ENCODE measurements around the gene FBXL12.
A peak's percentile ranks its signal among the peaks of the same experiment; 100 is the strongest.
"Not testable (repeated sequence)": the region's sequence is repeated elsewhere in the genome, so short reads cannot be mapped to it uniquely, and the experiment has no call there.

The FBXL12 gene

DNA sequence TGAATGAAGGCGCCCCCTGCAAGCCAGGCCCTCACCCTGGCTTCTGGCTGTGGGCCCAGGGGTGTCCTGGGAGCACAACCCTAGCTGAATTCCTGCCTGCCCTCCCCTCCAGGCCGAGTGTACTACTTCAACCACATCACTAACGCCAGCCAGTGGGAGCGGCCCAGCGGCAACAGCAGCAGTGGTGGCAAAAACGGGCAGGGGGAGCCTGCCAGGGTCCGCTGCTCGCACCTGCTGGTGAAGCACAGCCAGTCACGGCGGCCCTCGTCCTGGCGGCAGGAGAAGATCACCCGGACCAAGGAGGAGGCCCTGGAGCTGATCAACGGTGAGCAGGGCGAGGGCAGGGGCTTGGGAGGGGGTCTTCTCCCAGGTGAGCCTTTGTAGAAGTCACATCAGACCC is 19.4 kb upstream of the FBXL12 start:
- no peak for DNase-seq (ENCODE audit: low read depth)

DNA sequence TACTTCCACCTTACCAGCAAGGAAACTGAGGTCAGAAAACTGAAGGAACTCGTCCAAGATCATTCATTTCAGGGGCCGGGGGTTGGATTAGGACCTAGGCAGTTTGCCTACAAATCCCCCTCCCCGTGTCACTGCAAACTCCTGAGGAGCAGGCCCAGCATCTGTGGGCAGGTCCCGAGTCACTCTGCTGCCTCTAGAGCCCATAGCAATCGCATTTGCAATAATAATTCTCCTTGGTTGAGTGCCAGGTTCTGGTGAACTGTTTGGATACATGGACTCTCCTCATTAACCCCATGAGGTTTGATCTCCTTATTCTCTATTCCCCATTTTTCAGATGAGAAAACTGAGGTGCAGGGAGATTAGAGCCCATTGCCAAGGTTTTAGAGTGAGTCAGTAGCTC is 17.1 kb upstream of the FBXL12 start:
- no peak for DNase-seq (ENCODE audit: low read depth)

DNA sequence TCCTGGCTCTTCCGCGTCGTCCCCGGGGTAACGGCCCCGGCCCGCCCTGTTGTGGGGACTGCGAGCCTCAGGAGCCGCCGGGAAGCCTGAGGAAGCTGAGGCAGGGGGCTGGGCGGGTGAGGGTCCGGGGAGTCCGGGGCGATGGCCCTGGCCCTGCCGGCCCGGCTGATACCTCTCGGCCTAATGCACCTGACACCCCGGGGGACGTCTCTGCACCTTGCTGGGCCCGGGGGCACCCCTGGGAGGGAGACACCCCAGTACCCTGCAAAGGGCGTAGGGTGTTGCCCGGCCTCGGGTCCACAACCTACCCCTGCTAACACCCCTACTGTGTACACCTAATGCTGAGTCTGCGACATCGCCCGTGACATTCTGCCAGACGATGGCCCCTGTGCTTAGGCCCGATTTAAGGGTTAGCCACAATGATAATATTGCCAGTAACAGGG is 16.6 kb upstream of the FBXL12 start:
- no peak for DNase-seq (ENCODE audit: low read depth)

DNA sequence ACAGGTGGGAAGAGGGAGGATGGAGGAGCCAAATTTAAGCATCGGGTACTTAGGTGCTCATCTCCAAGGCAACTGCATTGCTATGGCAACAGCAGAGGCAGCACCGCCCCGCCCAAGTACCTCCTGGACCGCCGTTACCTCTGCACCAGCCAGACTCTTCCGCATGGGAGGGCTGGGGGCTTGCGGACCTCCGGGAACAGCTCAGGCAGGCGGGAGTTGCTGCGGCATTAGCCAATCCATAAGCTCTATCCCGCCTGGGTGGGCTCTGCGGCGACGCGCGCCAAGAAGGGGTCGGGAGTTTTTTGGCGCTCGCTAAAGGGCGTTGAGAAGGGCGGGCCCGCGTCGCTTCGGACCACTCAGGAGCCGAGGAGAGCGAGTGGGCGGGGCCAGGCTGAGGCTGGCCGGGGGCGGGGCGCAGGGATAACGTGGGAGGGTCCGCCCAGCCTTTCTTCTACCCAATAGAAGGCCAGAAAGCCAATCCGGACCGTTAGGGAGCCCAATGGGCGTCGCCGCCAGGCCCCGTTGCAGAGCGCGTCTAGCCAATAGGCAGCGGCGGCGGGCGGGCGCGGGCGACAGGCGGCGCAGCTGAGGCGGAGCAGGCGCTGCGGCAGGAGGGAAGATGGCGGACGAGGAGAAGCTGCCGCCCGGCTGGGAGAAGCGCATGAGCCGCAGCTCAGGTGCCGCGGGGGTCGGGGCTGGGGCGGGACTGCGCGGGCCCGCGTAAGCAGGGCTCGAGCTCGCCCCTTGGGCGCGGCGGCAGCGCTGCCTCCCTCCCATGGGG is 16.0 kb upstream of the FBXL12 start, which contains the start of gene PIN1:
Gene PIN1, plus strand, starts transcription at position 593 of the 781 bp plus-strand sequence. Its CDS starts 27 bp downstream, at position 620.
- peak; percentile 99 for DNase-seq (ENCODE audit: low read depth)

DNA sequence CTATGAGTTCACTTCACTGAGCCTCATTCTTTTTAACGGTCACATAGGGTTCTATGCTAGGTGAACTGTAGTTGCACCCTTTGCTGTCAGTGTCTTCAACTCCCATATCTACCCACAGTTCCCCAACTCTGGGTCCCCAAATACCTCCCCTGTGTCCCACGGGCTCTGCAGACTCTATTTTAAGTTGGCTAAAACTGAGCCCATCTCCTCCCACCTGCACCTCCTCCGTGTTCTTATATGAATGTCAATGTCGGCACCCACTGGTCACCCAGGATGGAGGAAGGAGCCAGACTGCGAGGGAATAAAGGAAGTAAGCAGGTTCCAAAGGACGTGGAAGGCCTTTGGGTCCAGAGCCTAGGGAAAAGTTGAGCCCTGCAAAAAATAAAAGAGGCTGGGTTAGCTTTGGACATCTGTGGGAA is 15.4 kb upstream of the FBXL12 start:
- DNase-seq (ENCODE audit: low read depth) = no peak

DNA sequence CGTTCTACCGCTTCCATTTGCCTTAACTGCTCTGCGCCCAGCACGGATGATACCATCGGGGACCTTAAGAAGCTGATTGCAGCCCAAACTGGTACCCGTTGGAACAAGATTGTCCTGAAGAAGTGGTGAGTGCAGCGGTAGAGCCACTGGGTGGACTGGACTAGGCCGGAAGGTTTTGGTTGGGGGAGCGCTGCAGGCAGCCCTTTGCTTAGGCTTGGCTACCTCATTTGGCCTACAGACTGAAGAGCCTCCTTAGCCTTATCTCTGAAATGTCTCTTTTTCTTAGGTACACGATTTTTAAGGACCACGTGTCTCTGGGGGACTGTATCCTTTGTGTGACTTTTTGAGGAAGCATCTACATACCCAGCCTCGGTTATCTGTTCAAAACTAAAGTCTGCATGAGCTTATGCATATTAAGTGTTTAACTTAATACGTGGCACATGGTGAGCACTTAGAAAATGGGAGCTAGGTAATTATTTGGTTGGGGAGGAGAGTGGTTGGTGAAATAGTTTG is 9.7 kb upstream of the FBXL12 start:
- DNase-seq (ENCODE audit: low read depth) = no peak

DNA sequence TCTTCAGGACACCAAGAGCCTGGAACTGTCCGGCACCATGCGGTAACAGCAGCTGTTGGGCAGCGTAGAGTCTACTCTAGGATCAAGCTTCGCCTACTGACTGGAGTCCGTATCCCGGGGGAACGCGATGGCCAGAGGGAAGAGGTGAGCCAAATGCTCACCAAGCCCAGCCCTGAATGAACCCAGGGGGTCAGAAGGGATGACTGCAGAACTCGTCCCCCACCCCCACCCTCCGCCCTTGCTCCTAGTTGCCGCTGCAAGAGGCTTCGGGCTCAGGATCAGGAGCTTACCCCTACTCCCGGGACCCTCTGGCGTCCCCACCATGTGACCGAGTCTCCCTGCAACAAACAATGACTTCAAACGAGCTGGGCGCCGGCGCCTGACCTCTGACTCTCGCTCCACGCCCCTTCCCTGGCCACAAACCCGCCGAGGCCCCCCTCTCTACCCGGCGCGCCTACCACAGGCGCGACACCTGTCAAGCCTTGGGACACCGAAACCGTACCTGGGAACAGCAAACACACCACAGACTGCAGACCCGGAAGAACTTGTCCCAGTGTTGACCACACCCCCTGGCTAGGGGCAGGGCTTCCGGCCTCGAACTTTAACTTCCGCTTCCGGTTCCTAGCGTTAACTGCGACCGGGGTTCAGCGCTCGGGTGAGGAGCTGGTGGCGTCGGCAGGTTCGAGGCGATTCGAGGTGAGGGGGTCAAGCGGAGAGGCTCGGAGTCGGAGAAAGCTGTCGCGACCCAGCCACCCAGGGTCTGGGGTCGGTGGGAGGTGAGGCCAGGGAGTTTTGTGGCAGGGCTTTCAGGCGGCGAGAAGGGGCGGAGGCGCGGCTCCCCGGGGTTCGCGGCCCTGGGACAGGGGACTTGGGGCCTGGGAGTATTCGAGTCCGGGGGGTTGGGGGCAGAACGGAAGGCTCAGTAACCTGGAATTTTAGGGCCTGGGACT is 8.7 kb upstream of the FBXL12 start, which contains the start of gene UBL5:
Gene UBL5, plus strand, starts transcription at position 630 of the 950 bp plus-strand sequence. CDS start 420 bp downstream, outside the sequence.
- DNase-seq (ENCODE audit: low read depth) = peak; percentile 80

DNA sequence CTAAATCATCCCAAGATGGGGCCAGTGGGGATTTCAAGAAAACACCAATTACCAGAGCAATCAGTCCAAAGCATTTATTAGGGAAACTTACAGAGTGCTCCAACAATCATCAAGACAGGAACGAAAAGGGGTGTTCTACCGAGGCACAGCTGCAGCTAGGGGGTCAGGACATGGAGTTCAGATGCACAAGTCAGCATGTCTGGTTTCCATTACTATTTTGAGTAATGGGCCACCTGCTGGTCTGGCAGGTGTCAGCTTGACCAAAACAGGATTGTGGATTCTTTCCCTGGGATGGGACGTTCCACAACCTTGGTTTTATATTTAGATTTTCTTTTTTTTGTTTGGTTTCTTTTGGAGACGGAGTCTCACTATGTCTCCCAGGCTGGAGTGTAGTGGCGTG is 4.9 kb upstream of the FBXL12 start:
- DNase-seq (ENCODE audit: low read depth) = no peak

DNA sequence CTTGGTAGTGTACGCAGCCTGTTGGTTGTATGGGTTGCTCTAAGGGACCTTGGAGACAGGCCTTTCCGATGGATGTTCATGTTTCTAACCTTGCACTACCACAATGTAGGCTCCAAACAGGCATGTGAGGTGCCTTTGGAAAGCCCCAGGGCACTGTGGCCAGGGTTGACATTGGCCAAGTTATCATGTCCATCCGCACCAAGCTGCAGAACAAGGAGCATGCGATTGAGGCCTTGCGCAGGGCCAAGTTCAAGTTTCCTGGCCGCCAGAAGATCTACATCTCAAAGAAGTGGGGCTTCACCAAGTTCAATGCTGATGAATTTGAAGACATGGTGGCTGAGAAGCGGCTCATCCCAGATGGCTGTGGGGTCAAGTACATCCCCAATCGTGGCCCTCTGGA is 1.2 kb upstream of the FBXL12 start:
- not testable (repeated sequence) for DNase-seq (ENCODE audit: low read depth)

DNA sequence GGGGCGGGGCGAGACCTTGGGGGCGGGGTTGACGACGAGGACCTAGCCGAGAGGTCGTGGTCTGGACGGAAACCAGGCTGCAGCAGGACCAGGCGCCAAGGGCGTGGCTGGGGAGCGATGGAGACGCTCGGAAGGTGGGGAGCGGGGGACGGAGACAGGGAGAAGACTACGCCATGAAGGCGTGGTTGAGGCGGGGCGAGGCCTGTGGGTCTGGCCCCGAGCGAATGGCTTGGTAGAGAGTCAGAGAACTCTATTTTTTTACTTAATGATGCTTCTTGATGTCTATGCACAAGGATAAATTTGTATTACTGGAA is 674 bp upstream of the FBXL12 start:
- no peak for DNase-seq (ENCODE audit: low read depth)

DNA sequence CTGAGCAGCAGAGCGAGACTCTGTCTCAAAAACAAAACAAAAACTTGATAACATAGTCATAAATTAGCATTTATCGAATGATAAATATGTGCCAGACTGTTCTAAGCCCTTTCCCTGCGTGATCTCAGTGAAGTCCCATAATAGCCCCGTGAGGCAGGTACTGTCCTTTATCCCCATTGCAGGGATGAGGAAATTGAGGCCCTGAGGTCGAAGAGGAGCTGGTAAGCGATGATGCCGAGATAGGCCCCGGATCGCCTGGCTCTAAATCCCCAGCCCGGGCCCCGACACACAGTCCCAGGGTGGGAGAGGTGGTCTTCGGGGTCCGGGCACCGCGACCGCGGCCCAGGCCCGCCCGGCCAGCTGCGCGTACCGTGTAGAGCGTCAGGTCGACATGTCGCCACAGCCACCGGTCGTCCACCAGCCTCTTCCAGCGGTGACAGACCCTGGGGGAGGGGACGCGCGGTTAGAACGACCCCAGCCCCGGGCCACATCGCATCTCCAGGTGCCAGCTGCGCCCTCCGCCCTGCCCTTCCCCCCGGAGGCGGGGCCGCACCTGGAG is 625 bp downstream of the FBXL12 start:
- no peak for DNase-seq (ENCODE audit: low read depth)

DNA sequence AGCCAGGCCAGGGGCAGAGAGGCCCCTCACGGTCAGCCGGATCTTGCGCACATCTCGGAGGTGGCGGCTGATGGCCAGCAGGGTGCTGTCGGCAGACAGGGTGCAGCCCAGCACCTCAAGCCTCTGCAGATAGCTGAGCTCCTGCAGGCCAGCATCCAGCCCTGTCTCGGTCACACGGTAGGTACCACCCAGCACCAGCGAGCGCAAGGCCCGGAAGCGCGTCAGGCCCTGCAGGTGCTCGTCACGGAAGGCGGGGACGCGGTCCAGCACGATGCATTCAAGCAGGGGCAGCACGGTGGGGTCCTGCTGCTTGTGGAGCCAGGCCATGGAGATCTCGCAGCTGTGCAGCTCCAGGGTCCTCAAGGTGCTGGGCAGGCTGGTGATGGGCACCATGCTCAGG is 7.7 kb downstream of the FBXL12 start:
- DNase-seq (ENCODE audit: low read depth) = no peak

DNA sequence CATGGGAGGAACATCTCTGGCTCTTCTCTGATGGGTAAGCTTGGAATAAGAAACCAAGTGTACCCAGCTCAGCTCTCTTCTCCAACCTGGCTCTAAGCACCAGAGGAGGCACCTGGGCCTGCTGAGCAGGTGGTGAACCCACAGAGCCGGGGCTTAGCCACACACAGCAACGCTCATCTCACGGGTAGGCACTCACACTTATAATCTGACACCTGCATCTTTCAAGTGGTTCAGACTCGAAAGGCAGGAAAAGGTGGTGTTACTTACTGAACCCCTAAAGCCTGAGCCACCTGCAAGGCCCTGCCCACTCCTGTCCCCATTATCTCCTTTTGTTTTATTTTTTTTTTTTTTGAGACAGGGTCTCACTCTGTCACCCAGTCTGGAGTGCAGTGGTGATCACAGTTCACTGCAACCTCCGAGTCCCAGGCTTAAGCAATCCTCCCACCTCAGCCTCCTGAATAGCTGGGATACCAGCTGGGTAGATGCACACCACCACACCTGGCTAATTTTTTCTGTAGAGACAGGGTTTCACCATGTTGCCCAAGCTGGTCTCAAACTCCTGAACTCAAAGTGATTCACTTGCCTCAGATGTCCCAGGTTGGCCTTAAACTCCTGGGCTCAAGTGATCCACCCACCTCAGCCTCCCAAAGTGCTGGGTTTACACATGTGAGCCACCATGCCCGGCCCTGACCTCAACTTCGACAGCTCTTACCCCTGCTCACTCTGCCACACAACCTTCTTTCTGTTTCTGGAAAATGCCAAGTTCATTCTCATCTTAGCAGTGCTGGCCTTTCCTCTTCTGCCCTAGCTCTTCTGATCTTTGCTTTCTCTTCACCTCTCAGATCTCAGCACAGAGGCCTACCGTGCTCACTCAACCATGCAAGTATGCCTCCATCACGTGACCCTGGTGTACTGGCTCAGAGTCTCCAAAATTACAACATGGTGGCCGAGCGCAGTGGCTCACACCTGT is 9.7 kb downstream of the FBXL12 start:
- DNase-seq (ENCODE audit: low read depth) = no peak

DNA sequence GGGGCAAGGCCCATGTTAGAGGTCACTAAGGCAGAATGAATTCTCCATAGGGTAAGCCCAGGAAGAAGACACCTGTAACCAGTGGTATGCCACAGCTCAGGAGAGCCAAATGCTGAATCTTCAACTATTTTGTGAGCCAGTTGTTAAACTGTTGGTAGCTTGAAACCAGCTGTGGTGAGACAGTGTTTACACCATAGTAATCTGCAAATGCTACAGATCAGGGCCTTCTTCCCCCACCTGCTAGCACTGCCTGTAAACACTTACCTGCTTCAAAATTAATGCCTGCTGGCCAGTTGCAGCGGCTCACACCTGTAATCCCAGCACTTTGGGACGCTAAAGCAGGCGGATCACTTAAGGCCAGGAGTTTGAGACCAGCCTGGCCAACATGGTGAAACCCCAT is 12.1 kb downstream of the FBXL12 start:
- no peak for DNase-seq (ENCODE audit: low read depth)

DNA sequence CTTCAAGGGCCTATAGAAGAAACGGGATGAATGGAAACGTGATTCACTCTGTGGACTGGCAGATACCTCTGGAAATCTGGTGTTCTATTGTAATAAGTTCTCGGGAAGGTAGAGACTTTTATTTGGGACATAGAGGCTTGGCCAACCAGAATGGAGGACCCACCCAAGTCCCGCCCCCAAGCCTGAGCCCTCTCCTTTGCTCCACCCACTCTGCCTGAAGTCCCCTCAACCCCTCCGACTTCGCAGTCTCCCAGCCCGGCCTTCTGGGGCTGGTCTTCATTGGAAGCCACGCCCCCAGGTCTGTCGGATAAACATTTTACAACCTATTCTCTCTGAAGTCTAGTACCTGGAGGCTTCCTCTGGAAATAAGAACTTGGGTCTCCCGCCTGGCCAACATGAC is 16.9 kb downstream of the FBXL12 start:
- DNase-seq (ENCODE audit: low read depth) = no peak

DNA sequence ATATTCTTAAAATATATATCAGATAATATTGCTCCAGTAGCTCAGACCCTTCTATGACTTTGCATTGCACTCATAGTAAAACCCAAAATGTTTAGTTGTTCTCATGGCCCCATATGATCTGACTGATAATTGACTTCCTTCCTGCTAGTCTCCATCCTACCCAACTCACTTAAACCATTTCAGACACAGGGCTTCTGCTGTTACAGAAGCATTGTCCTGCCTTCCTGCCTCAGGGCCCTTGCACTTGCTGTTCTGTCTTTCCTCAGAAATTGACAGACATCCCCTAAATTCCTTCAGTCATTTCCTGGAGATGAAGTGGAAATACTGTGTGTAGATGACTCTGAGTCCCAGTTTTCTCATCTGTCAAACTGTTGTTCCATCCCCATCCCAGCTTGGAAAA is 19.7 kb downstream of the FBXL12 start:
- DNase-seq (ENCODE audit: low read depth) = no peak

DNA sequence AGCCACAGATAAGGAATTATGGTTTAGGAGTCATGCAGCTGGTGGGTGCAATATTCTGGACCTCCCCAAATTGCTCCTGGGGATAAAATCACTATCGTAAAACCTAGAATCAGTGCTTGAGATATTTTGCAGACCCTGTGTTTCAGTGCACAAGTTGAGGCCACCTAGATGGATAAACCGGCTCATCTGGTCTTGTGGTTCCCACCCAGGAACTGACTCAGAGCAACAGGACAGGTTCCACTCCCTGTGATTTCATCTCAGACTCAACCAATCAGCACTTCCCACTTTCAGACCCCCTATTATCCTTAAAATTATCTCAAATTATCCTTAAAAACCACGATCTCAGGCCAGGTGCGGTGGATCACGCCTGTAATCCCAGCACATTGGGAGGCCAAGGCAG is 21.0 kb downstream of the FBXL12 start:
- DNase-seq (ENCODE audit: low read depth) = no peak

DNA sequence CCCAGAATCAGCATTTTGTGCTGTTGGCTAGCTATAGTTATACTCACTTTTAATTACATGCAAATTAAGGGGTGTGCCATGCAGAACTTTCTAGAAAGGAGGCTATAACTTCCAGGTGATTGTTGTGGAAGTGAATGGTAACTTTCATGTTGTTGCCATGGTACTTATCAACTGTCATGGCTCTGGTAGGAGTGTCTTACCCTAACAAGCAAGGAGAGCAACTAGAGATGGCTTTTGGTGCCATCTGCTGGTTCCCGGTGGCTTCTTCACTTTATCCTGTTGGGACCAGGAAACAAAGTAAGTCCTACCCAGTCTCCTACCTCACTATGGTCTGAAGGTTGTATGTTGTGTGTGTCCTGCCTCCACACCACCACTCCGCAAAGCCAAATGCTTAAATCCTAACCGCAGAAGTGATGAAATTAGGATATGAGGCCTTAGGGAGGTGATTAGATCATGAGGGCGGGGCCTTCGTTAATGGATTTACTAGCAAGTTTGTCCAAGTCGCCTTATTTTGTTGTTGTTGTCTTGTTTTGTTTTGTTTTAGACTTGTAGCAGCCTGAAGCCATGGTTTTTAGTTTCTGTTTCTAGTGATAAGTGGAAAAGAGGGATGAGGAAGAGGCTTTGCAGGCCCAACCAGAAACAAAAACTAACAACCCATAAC is 22.6 kb downstream of the FBXL12 start:
- DNase-seq (ENCODE audit: low read depth) = peak; percentile 66

DNA sequence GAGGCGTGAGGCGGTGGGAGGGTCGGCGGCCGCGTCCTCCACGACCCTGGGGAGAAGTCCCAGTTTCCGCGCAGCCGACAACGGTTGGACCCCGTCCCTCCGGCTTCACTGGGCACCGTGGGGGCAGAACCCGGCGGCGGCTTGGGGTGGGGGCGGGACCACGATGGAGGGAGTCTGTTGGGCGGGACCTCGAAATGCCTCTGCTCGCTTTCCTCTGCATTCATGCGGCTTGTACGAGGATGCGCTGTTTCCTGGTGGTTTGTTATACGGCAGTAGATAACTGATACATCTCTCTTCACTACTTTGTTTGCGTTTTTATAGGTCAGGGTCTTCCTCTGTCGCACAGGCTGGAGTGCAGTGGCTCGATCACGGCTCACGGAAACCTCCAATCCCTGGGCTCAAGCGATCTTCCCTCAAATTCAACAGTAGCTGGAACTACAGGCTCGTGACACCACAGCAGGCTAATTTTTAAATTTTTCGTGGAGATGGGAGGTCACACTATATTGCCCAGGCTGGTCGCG is 25.7 kb downstream of the FBXL12 start:
- DNase-seq (ENCODE audit: low read depth) = peak; percentile 53
